Astrocyte of the cerebellum (primary cell): ENCODE measurements around the gene ITGB6.
"Not testable (repeated sequence)": the region's sequence is repeated elsewhere in the genome, so short reads cannot be mapped to it uniquely, and the experiment has no call there.

Experiments used
- DNase-seq: peaks from one replicate; pipeline ENCODE4 v3.0.0-alpha.2; 2011; ENCODE audit warnings: low read depth
- H3K4me3 ChIP-seq: 2 replicates; pipeline ENCODE4 v1.5.1; 2011; ENCODE audit warnings: mild to moderate bottlenecking, low read depth, low read length, moderate library complexity
- CTCF ChIP-seq: IDR thresholded peaks from 2 replicates; pipeline ENCODE4 v1.5.1; 2012; ENCODE audit warnings: low read length, low read depth, moderate library complexity, mild to moderate bottlenecking; ENCODE audit errors: missing control alignments
- in situ Hi-C: cut with HindIII; loops from 2 replicates; pipeline ENCODE4 v1.10.0; 2017; ENCODE audit warnings: low sequenced_read_pairs

The ITGB6 gene

GRCh38 chr2:160125366-160125765 is 74.7 kb downstream of the ITGB6 start:
- TF ChIP-seq CTCF: no peak
- H3K4me3 ChIP-seq: no peak overlapping the region
- no peak for DNase-seq
- in situ Hi-C loops: no loop called here

- in situ Hi-C loops: no loop called here
- no peak for TF ChIP-seq CTCF
- H3K4me3 ChIP-seq: no peak overlapping the region
- DNase-seq: no peak
Observed at GRCh38 chr2:160124571-160124970, 75.5 kb downstream of the ITGB6 start.

GRCh38 chr2:160114721-160115120 is 85.4 kb downstream of the ITGB6 start:
- in situ Hi-C loops, DNase-seq, H3K4me3 ChIP-seq: not testable (repeated sequence)

GRCh38 chr2:160114020-160114419 is 86.1 kb downstream of the ITGB6 start:
- in situ Hi-C loops: no loop called here
- no peak overlapping the region for H3K4me3 ChIP-seq
- DNase-seq: no peak
- no peak for TF ChIP-seq CTCF

- no peak overlapping the region for H3K4me3 ChIP-seq
- no peak for TF ChIP-seq CTCF
- in situ Hi-C loops: no loop called here
- DNase-seq: no peak
Observed at GRCh38 chr2:160111951-160112798, 87.9 kb downstream of the ITGB6 start.

- H3K4me3 ChIP-seq: no peak overlapping the region
- in situ Hi-C loops: no loop called here
- DNase-seq: no peak
- TF ChIP-seq CTCF: no peak
Observed at GRCh38 chr2:160110674-160111239, 89.3 kb downstream of the ITGB6 start.

- no peak overlapping the region for H3K4me3 ChIP-seq
- in situ Hi-C loops: no loop called here
- DNase-seq: peak; percentile 75
- TF ChIP-seq CTCF: peak; percentile 78
Observed at GRCh38 chr2:160109939-160110673, 90.0 kb downstream of the ITGB6 start.
